ENCODE results near the gene ZNF574.

DNA sequence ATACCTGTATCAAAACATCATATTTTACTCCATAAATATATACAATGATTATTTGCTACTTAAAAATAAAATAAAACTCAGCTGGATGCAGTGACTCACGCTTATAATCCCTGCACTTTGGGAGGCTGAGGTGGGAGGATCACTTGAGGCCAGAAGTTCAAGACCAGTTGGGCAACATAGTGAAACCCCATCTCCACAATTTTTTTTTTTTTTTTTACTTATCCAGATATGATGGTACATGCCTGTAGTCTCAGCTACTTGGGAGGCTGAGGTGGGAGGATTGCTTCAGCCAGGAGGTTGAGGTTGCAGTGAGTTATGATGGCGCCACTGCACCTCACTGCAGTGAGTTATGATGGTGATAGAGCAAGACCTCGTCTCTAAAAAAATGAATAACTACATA lies 33.9 kb downstream of the ZNF574 start:
- TF ChIP-seq, protein P1, sequence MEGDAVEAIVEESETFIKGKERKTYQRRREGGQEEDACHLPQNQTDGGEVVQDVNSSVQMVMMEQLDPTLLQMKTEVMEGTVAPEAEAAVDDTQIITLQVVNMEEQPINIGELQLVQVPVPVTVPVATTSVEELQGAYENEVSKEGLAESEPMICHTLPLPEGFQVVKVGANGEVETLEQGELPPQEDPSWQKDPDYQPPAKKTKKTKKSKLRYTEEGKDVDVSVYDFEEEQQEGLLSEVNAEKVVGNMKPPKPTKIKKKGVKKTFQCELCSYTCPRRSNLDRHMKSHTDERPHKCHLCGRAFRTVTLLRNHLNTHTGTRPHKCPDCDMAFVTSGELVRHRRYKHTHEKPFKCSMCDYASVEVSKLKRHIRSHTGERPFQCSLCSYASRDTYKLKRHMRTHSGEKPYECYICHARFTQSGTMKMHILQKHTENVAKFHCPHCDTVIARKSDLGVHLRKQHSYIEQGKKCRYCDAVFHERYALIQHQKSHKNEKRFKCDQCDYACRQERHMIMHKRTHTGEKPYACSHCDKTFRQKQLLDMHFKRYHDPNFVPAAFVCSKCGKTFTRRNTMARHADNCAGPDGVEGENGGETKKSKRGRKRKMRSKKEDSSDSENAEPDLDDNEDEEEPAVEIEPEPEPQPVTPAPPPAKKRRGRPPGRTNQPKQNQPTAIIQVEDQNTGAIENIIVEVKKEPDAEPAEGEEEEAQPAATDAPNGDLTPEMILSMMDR (IDR thresholded peaks at IDR 0.05) = no peak
- TF ChIP-seq POLR2A (IDR thresholded peaks at IDR 0.05) = no peak

All from adrenal gland (tissue), 5 donors.